Mesothelial cell of epicardium (in vitro differentiated cells): ENCODE results near the gene SLC4A2. TPM values are rescaled to one million over a fixed set of nuclear protein-coding genes. Genes with fewer than 3 reads are reported as not detected.
A peak's percentile ranks its signal among the peaks of the same experiment; 100 is the strongest.

Source experiments
- DNase-seq, 2 experiments: peaks; one replicate each; pipeline ENCODE4 v3.0.0; 2021; ENCODE audit warnings: low spot score in 2 of 2; ENCODE audit not compliant: unreplicated experiment in 2 of 2
- H3K27ac Mint-ChIP-seq: 2 replicates; pipeline ENCODE4 v1.8.0; 2021; ENCODE audit warnings: mixed read lengths
- H3K27me3 Mint-ChIP-seq: 2 replicates; pipeline ENCODE4 v1.8.0; 2021; ENCODE audit warnings: low read depth, mixed read lengths
- H3K36me3 Mint-ChIP-seq: 2 replicates; pipeline ENCODE4 v1.8.0; 2021; ENCODE audit warnings: mixed read lengths
- H3K4me1 Mint-ChIP-seq: 2 replicates; pipeline ENCODE4 v1.8.0; 2021; ENCODE audit warnings: mixed read lengths
- H3K4me3 Mint-ChIP-seq: 2 replicates; pipeline ENCODE4 v1.8.0; 2021; ENCODE audit warnings: mild to moderate bottlenecking, moderate library complexity, mixed read lengths
- H3K9me3 Mint-ChIP-seq: 2 replicates; pipeline ENCODE4 v1.8.0; 2021; ENCODE audit warnings: mixed read lengths
- CTCF ChIP-seq: fragments of 200-600 bp; sonication (generic); IDR thresholded peaks from one replicate; pipeline ENCODE4 v1.5.0; 2021; ENCODE audit warnings: antibody characterized with exemption; ENCODE audit not compliant: unreplicated experiment
- total RNA-seq: library from RNA; stranded (reverse); gene quantifications from 3 replicates; pipeline ENCODE4 v1.2.1, GENCODE V29; 2021

The SLC4A2 gene
- total RNA-seq, 1 donor from 2014 or later, result 243 TPM

GRCh38 chr7:151085691-151086620 lies 26.6 kb downstream of the SLC4A2 start, which contains the start of gene AGAP3:
Gene AGAP3, plus strand, starts transcription at chr7:151086475. Its CDS starts 267 bp downstream, at chr7:151086742.
- peaks cover 47% of the 10 kb centered on the region for H3K4me1 Mint-ChIP-seq
- H3K4me3 Mint-ChIP-seq, result peak within 1 kb of the TSS; percentile 87
- DNase-seq, result peak; percentile 65 to 78
- H3K36me3 Mint-ChIP-seq, result no peaks in the 10 kb centered on the region
- H3K27me3 Mint-ChIP-seq, result no peaks in the 10 kb centered on the region
- H3K9me3 Mint-ChIP-seq, result no peaks in the 10 kb centered on the region
- H3K27ac Mint-ChIP-seq, result peak within 1 kb of the TSS; percentile 85
- no peak for TF ChIP-seq CTCF

- Mint-ChIP-seq H3K27me3 (no peaks in the 10 kb centered on the region), H3K4me3 (peak overlapping the region; percentile 87), H3K36me3 (peaks cover 2% of the 10 kb centered on the region), H3K4me1 (peaks cover 43% of the 10 kb centered on the region), H3K9me3 (no peaks in the 10 kb centered on the region), H3K27ac (peak overlapping the region; percentile 85)
- no peak for TF ChIP-seq CTCF
- DNase-seq, result no peak
Observed at GRCh38 chr7:151086802-151087244, 27.4 kb downstream of the SLC4A2 start.

- TF ChIP-seq CTCF, result no peak
- Mint-ChIP-seq H3K27me3 (no peaks in the 10 kb centered on the region), H3K4me3 (peak overlapping the region; percentile 87), H3K36me3 (peaks cover 2% of the 10 kb centered on the region), H3K9me3 (no peaks in the 10 kb centered on the region), H3K27ac (peak overlapping the region; percentile 85), H3K4me1 (peaks cover 39% of the 10 kb centered on the region)
- peak in 1 of 2 experiments; percentile 61 for DNase-seq
Observed at GRCh38 chr7:151087245-151088018, 28.0 kb downstream of the SLC4A2 start.

- no peaks in the 10 kb centered on the region for H3K27me3 Mint-ChIP-seq
- peak overlapping the region; percentile 44 for H3K27ac Mint-ChIP-seq
- peaks cover 2% of the 10 kb centered on the region for H3K36me3 Mint-ChIP-seq
- peaks cover 33% of the 10 kb centered on the region for H3K4me1 Mint-ChIP-seq
- peak overlapping the region; percentile 64 for H3K4me3 Mint-ChIP-seq
- H3K9me3 Mint-ChIP-seq, result no peaks in the 10 kb centered on the region
- TF ChIP-seq CTCF, result no peak
- no peak for DNase-seq
Observed at GRCh38 chr7:151088019-151088855, 28.8 kb downstream of the SLC4A2 start.
